A673 (cell line): ENCODE measurements around the gene ADGRE1. TPM values are rescaled to one million over a fixed set of nuclear protein-coding genes. Genes with fewer than 3 reads are reported as not detected.

Source experiments
- Bru-seq: library from RNA; stranded (reverse); fragments of 400-500 nt; gene quantifications from one replicate; lab custom pipeline; 2021; lab: Mats Ljungman, UMichigan
- BruChase-seq, 2 experiments: library from RNA; stranded (reverse); fragments of 400-500 nt; gene quantifications; one replicate each; lab custom pipeline; 2021; lab: Mats Ljungman, UMichigan
- BruUV-seq: library from RNA; stranded (reverse); fragments of 400-500 nt; replicated peaks from 2 replicates; lab custom pipeline; 2021; lab: Mats Ljungman, UMichigan
- CTCF ChIA-PET: fragments of 300-600 bp; sonication (Branson Sonifier 250); formaldehyde crosslinking; loops from one replicate; lab custom pipeline; 2022; ENCODE audit warnings: antibody characterized with exemption; lab: Charles Lee
- POLR2A ChIA-PET: fragments of 300-600 bp; sonication (Branson Sonifier 250); formaldehyde crosslinking; loops from one replicate; lab custom pipeline; 2022; ENCODE audit warnings: antibody characterized with exemption; ENCODE audit not compliant: low non-redundant PET; lab: Charles Lee
- DNase-seq: peaks from one replicate; pipeline ENCODE4 v3.0.0-alpha.2; 2015; ENCODE audit warnings: low spot score
- H3K27ac ChIP-seq: fragments of 200-600 bp; sonication (generic); 2 replicates; pipeline ENCODE4 v1.5.1; 2016; ENCODE audit warnings: mixed run types, low read depth, mild to moderate bottlenecking, mixed read lengths, antibody characterized with exemption, low read length; ENCODE audit not compliant: poor library complexity, severe bottlenecking
- H3K27me3 ChIP-seq: fragments of 200-600 bp; sonication (generic); replicated peaks from 2 replicates; pipeline ENCODE4 v1.6.1; 2017; ENCODE audit warnings: mixed run types, low read depth, mild to moderate bottlenecking, mixed read lengths, antibody characterized with exemption, low read length; ENCODE audit not compliant: insufficient read depth, poor library complexity
- H3K36me3 ChIP-seq: fragments of 200-600 bp; sonication (generic); 2 replicates; pipeline ENCODE4 v1.6.1; 2016; ENCODE audit warnings: mixed run types, mild to moderate bottlenecking, mixed read lengths, antibody characterized with exemption, low read length; ENCODE audit not compliant: insufficient read depth, poor library complexity, severe bottlenecking
- H3K4me1 ChIP-seq: fragments of 200-600 bp; sonication (generic); 2 replicates; pipeline ENCODE4 v1.6.1; 2017; ENCODE audit warnings: mixed run types, mild to moderate bottlenecking, mixed read lengths, antibody characterized with exemption, low read length; ENCODE audit not compliant: insufficient read depth, poor library complexity, severe bottlenecking
- H3K4me3 ChIP-seq: fragments of 200-600 bp; sonication (generic); 2 replicates; pipeline ENCODE4 v1.5.1; 2016; ENCODE audit warnings: low read depth, mixed run types, mild to moderate bottlenecking, mixed read lengths, low read length; ENCODE audit not compliant: poor library complexity, severe bottlenecking
- H3K9me3 ChIP-seq: fragments of 200-600 bp; sonication (generic); 2 replicates; pipeline ENCODE4 v1.6.1; 2016; ENCODE audit warnings: mixed run types, low read depth, mild to moderate bottlenecking, mixed read lengths, antibody characterized with exemption, low read length; ENCODE audit not compliant: poor library complexity, severe bottlenecking
- CTCF ChIP-seq: fragments of 300-800, 200-600 bp; sonication (generic); conservative IDR thresholded peaks from 2 replicates; pipeline ENCODE4 v1.5.1; 2017; ENCODE audit warnings: low read depth, mild to moderate bottlenecking, antibody characterized with exemption, low read length, moderate library complexity, mixed read lengths
- EZH2 ChIP-seq: fragments of 200-600 bp; sonication (generic); IDR thresholded peaks from 2 replicates; pipeline ENCODE4 v1.6.1; 2017; ENCODE audit warnings: borderline replicate concordance, low read depth, mild to moderate bottlenecking, mixed read lengths, antibody characterized with exemption, low read length; ENCODE audit not compliant: poor library complexity, severe bottlenecking
- intact Hi-C: fragments of 100-400 bp; cut with micrococcal nuclease; formaldehyde crosslinking; loops from one replicate; pipeline ENCODE4 v1.10.0; 2022; ENCODE audit not compliant: unreplicated experiment
- long read RNA-seq: library from polyadenylated mRNA; stranded (forward); transcript quantifications from one replicate; pipeline ENCODE4 v2.0.0, GENCODE V29; 2022
- total RNA-seq: library from RNA; stranded (reverse); gene quantifications from 2 replicates; pipeline ENCODE4 v1.2.3, GENCODE V29; 2021

The ADGRE1 gene
- total RNA-seq (0.09 TPM in 1 of 2 replicates, not detected in the other), Bru-seq, nascent RNA (percentile 10 among the genes with signal in this experiment), BruChase-seq, experiment 1, labeled RNA remaining after a 2-hour chase (percentile 6 among the genes with signal in this experiment), BruChase-seq, experiment 2, labeled RNA remaining after a 6-hour chase (percentile 12 among the genes with signal in this experiment)
- long read RNA-seq: 0 reads

GRCh38 chr19:6887316-6887715, at the start of gene ADGRE1:
Gene ADGRE1, plus strand, starts transcription at chr19:6887579. Its CDS starts 30 bp downstream, at chr19:6887609.
- Histone ChIP-seq H3K27me3 (no peaks in the 10 kb centered on the region), H3K27ac (no peak within 1 kb of the TSS), H3K4me1 (no peaks in the 10 kb centered on the region), H3K36me3 (no peaks in the 10 kb centered on the region), H3K4me3 (no peak within 1 kb of the TSS), H3K9me3 (no peaks in the 10 kb centered on the region)
- CTCF ChIA-PET: no interaction called here
- no peak for TF ChIP-seq CTCF
- TF ChIP-seq EZH2: no peak
- BruUV-seq: no TSS peak
- DNase-seq: no peak
- intact Hi-C loops: no loop called here
- POLR2A ChIA-PET: no interaction called here

- ChIA-PET POLR2A (no interaction called here), CTCF (no interaction called here)
- no peak for DNase-seq
- TF ChIP-seq CTCF (no peak), EZH2 (no peak)
- intact Hi-C loops: no loop called here
- no peaks in the 10 kb centered on the region for H3K27me3 ChIP-seq
- H3K4me3 ChIP-seq: no peak overlapping the region
- peaks cover 18% of the 10 kb centered on the region for H3K36me3 ChIP-seq
- H3K4me1 ChIP-seq: peaks cover 1% of the 10 kb centered on the region
- no TSS peak for BruUV-seq
- no peaks in the 10 kb centered on the region for H3K9me3 ChIP-seq
- H3K27ac ChIP-seq: no peak overlapping the region
Observed at GRCh38 chr19:6838062-6838655, 49.2 kb upstream of the ADGRE1 start.

- intact Hi-C loops: no loop called here
- Histone ChIP-seq H3K36me3 (no peaks in the 10 kb centered on the region), H3K4me3 (no peak overlapping the region), H3K27ac (no peak overlapping the region), H3K9me3 (no peaks in the 10 kb centered on the region), H3K4me1 (peaks cover 6% of the 10 kb centered on the region), H3K27me3 (no peaks in the 10 kb centered on the region)
- TF ChIP-seq CTCF: no peak
- no peak for TF ChIP-seq EZH2
- ChIA-PET CTCF (interaction anchor here (1.1 kb wide), 1 partner anchor 105 kb away, joined by 9 read pairs; no protein-coding TSS in a partner anchor), POLR2A (no interaction called here)
- BruUV-seq: no TSS peak
- DNase-seq: no peak
Observed at GRCh38 chr19:6842871-6843607, 44.3 kb upstream of the ADGRE1 start.
